ENCODE data around the gene SMIM8. TPM values are rescaled to one million over a fixed set of nuclear protein-coding genes. Genes with fewer than 3 reads are reported as not detected.

Gene SMIM8, protein sequence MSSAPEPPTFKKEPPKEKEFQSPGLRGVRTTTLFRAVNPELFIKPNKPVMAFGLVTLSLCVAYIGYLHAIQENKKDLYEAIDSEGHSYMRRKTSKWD
- total RNA-seq (10 to 100 TPM in 4 of 9 donors, 1 to 10 TPM in 5; 4.3 to 17.7 (median 9.1) TPM), polyA plus RNA-seq (1 to 10 TPM; 8.8 to 9.5 (median 9.0) TPM)
- long read RNA-seq, donor 1, partial matches to known transcripts: 5 of 9 reads
- long read RNA-seq, donor 1, other reads (novel, unspliced or antisense): 0 of 9 reads
- long read RNA-seq, donor 2, partial matches to known transcripts: 0 of 7 reads
- long read RNA-seq, donor 2, other reads (novel, unspliced or antisense): 0 of 7 reads
- long read RNA-seq, donor 3, transcript SMIM8-201 (3 exons, 2,405 nt): major isoform, 5 of 8 reads
- long read RNA-seq, donor 3, partial matches to known transcripts: 0 of 8 reads
- long read RNA-seq, donor 3, other reads (novel, unspliced or antisense): 0 of 8 reads
- long read RNA-seq, donor 4, transcript SMIM8-201 (3 exons, 2,405 nt): major isoform, 14 of 20 reads
- long read RNA-seq, donor 4, partial matches to known transcripts: 4 of 20 reads
- long read RNA-seq, donor 4, other reads (novel, unspliced or antisense): 2 of 20 reads
- long read RNA-seq, donor 5, transcript SMIM8-201 (3 exons, 2,405 nt): major isoform, 8 of 16 reads
- long read RNA-seq, donor 5, partial matches to known transcripts: 5 of 16 reads
- long read RNA-seq, donor 5, other reads (novel, unspliced or antisense): 3 of 16 reads
- long read RNA-seq, donor 6, transcript SMIM8-201 (3 exons, 2,405 nt): major isoform, 6 of 7 reads
- long read RNA-seq, donor 6, partial matches to known transcripts: 1 of 7 reads
- long read RNA-seq, donor 6, other reads (novel, unspliced or antisense): 0 of 7 reads
- long read RNA-seq, donor 7, partial matches to known transcripts: 0 of 3 reads
- long read RNA-seq, donor 7, other reads (novel, unspliced or antisense): 0 of 3 reads
- long read RNA-seq, donor 8, transcript SMIM8-201 (3 exons, 2,405 nt): major isoform, 5 of 6 reads
- long read RNA-seq, donor 8, partial matches to known transcripts: 0 of 6 reads
- long read RNA-seq, donor 8, other reads (novel, unspliced or antisense): 0 of 6 reads
- long read RNA-seq, donor 9, partial matches to known transcripts: 5 of 10 reads
- long read RNA-seq, donor 9, other reads (novel, unspliced or antisense): 0 of 10 reads
- long read RNA-seq, donor 10, partial matches to known transcripts: 0 of 3 reads
- long read RNA-seq, donor 10, other reads (novel, unspliced or antisense): 0 of 3 reads

DNA sequence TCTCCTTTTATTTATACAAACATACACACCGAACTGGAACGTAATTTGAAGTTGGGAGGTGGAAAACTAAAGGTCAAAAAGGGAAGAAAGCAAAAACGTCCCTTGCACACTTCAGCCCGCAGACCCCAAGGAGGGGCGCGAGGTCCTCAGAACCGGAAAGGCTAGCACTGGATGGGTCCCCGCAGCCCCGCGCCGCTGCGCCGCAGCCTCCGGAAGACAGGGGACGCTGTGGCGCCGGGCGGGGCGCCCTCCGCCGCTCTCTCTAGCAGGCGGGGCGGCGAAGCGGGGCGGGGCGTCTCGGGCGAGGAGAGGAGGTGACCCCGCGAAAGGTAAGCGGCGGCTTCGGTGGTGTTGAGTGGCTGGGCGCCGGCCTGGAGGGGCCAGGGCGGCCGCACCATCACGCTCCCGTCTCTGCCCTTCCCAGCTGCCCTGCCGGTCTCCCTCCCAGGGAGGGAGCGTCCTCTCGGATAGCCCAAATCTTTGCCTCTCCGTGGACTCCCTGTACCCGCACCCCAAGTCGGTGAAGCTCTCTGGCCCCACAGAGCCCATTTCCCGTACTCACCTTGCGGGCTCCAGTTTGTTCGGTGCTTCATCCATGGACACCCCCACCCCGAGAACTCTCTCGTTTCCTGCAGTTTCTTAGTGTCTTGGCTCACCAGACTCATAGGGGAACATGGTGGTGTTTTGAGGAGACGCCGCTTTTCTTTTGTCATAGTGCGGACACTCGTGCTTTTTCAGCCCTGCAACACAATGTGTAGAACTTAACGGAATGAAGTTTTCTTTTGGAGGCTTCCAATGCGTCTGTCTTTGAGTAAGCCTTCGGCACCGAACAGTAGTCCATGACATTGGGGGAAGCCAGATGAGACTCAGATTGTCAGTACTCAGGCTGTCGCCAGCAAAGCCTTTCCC is at the start of gene SMIM8:
Gene SMIM8 (plus strand): TSS at position 285 of the 909 bp plus-strand sequence. CDS start 14,444 bp downstream, outside the sequence.
- no peaks in the 10 kb centered on the region for H3K36me3 ChIP-seq (replicated peaks in 1 of 2)
- TF ChIP-seq POLR2A (IDR thresholded peaks at IDR 0.05): peak; percentile 42 to 48
- TF ChIP-seq, protein P1, sequence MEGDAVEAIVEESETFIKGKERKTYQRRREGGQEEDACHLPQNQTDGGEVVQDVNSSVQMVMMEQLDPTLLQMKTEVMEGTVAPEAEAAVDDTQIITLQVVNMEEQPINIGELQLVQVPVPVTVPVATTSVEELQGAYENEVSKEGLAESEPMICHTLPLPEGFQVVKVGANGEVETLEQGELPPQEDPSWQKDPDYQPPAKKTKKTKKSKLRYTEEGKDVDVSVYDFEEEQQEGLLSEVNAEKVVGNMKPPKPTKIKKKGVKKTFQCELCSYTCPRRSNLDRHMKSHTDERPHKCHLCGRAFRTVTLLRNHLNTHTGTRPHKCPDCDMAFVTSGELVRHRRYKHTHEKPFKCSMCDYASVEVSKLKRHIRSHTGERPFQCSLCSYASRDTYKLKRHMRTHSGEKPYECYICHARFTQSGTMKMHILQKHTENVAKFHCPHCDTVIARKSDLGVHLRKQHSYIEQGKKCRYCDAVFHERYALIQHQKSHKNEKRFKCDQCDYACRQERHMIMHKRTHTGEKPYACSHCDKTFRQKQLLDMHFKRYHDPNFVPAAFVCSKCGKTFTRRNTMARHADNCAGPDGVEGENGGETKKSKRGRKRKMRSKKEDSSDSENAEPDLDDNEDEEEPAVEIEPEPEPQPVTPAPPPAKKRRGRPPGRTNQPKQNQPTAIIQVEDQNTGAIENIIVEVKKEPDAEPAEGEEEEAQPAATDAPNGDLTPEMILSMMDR (IDR thresholded peaks at IDR 0.05): peak; percentile 86 to 99 (median 94)
- intact Hi-C loops (cut with DNase I): no loop called here
- H3K27me3 ChIP-seq: no peaks in the 10 kb centered on the region
- peaks cover 0 to 3% of the 10 kb centered on the region in 2 donors for H3K4me1 ChIP-seq (replicated peaks in 1 of 2)
- peak within 1 kb of the TSS in 4 of 5 donors; percentile 42 to 66 (median 48) for H3K27ac ChIP-seq
- H3K9me3 ChIP-seq (replicated peaks in 1 of 3): no peaks in the 10 kb centered on the region
- WGBS, 4 donors: 0 to 1% (median 1%) methylated on average over 34 to 60 of the region's 60 CpGs
- peak; percentile 80 to 88 (median 84) for DNase-seq
- peak within 1 kb of the TSS; percentile 60 to 97 (median 82) for H3K4me3 ChIP-seq

DNA sequence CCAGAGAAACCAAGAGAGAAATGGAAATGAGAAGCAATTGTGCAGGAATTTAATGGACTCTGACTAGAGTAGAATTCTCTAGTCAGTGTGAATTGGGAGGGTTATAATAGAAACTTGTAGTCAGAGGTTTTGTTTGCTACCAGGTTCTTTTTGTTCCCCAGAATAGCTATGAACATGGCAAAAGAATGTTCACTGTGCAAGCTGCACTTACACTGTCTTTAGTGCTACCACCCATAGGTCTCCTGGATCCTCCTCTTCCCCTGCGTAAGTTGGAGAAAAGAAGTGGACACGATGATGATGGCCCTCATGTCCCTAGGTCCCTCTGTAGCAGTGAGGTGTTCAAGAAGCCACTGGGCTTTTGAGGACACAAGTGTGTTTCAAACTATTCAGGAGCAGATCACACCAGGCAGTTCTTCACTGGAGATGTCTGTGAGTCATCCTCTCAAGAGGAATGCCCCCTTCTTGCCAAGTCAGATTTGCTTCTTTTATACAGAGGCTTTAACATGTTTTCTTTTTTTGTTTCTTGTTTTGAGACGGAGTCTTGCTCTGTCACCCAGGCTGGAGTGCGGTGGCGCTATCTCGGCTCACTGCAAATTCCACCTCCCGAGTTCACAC is 47.6 kb upstream of the SMIM8 start:
- Histone ChIP-seq H3K4me3 (no peak overlapping the region), H3K4me1 (replicated peaks in 1 of 2) (peaks cover 0 to 5% of the 10 kb centered on the region in 2 donors), H3K27me3 (no peaks in the 10 kb centered on the region), H3K27ac (no peak overlapping the region), H3K9me3 (replicated peaks in 1 of 3) (no peaks in the 10 kb centered on the region), H3K36me3 (replicated peaks in 1 of 2) (no peaks in the 10 kb centered on the region)
- 90 to 95% (median 92%) methylated on average over 7 of the region's 7 CpGs for WGBS, 4 donors
- intact Hi-C loops (cut with DNase I): no loop called here
- TF ChIP-seq, protein P1 (IDR thresholded peaks at IDR 0.05): no peak
- TF ChIP-seq POLR2A (IDR thresholded peaks at IDR 0.05): no peak
- DNase-seq: peak in 3 of 7 donors; percentile 8 to 20 (median 13)

DNA sequence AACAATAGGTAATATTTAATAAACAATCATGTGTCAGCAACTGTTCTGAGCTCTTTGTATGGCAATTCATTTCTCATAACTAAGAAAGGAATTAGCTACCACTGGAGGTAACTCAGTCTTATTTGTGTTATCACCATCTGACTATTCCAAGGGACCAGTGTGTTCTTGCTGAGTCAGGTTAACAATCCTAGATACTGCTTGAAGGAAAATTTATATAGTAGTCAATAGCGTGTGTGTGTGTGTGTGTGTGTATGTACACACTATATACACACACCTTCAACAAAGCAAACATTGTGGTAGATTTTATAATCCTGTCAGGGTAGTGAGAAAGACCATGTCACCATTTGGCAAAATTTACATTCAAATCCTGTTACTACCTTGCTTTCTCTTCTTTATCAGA is 45.8 kb upstream of the SMIM8 start:
- DNase-seq: no peak
- Histone ChIP-seq H3K27me3 (no peaks in the 10 kb centered on the region), H3K9me3 (replicated peaks in 1 of 3) (no peaks in the 10 kb centered on the region), H3K27ac (no peak overlapping the region), H3K36me3 (replicated peaks in 1 of 2) (no peaks in the 10 kb centered on the region), H3K4me3 (no peak overlapping the region), H3K4me1 (replicated peaks in 1 of 2) (peaks cover 0 to 10% of the 10 kb centered on the region in 2 donors)
- intact Hi-C loops (cut with DNase I): no loop called here
- WGBS, 4 donors: 75 to 100% (median 86%) methylated on average over 1 of the region's 1 CpG
- no peak for TF ChIP-seq POLR2A (IDR thresholded peaks at IDR 0.05)
- TF ChIP-seq, protein P1 (IDR thresholded peaks at IDR 0.05): no peak

Data from adrenal gland (tissue), 19 donors.